Gastrocnemius medialis (tissue), 4 donors: ENCODE results near the gene CCDC93.

Experiments used
- CTCF ChIP-seq, 5 experiments: fragments of 450-650 bp in 3 of 5; fragments of 200-600 bp in 2 of 5; sonication (generic) in 2 of 5; IDR thresholded peaks in 4 of 5; conservative IDR thresholded peaks in 1 of 5; 1 replicate in 4 of 5; 2 replicates in 1 of 5; pipeline ENCODE4 v1.5.1; 2016 to 2019; ENCODE audit warnings: antibody characterized with exemption in 5 of 5, mild to moderate bottlenecking in 3 of 5, moderate library complexity in 3 of 5
- POLR2A ChIP-seq, 2 donors: fragments of 450-650 bp; IDR thresholded peaks; one replicate each; pipeline ENCODE4 v1.6.1; 2017; ENCODE audit warnings: antibody characterized with exemption in 2 of 2, mild to moderate bottlenecking in 2 of 2, moderate library complexity in 2 of 2

- TF ChIP-seq CTCF (IDR thresholded peaks at IDR 0.05 in 4 of 5, conservative IDR thresholded peaks at IDR 0.05 in 1 of 5) (no peak), POLR2A (IDR thresholded peaks at IDR 0.05) (no peak)
Observed at GRCh38 chr2:118054213-118055008, 40.5 kb upstream of the CCDC93 start.
